Progenitor cell of endocrine pancreas (in vitro differentiated cells): ENCODE results near the gene POLD2. TPM values are rescaled to one million over a fixed set of nuclear protein-coding genes. Genes with fewer than 3 reads are reported as not detected.

ENCODE experiments used
- DNase-seq: peaks from one replicate; pipeline ENCODE4 v3.0.0; 2021; ENCODE audit warnings: low spot score; ENCODE audit not compliant: unreplicated experiment
- H3K27ac Mint-ChIP-seq: 2 replicates; pipeline ENCODE4 v1.8.0; 2021; ENCODE audit warnings: mild to moderate bottlenecking, moderate library complexity, mixed read lengths
- H3K27me3 Mint-ChIP-seq: 2 replicates; pipeline ENCODE4 v1.8.0; 2021; ENCODE audit warnings: mixed read lengths
- H3K36me3 Mint-ChIP-seq: 2 replicates; pipeline ENCODE4 v1.8.0; 2022; ENCODE audit warnings: mixed read lengths; ENCODE audit not compliant: insufficient read depth
- H3K4me1 Mint-ChIP-seq: 2 replicates; pipeline ENCODE4 v1.8.0; 2021; ENCODE audit warnings: low read depth, mixed read lengths
- H3K4me3 Mint-ChIP-seq: 2 replicates; pipeline ENCODE4 v1.8.0; 2021; ENCODE audit warnings: low read depth, mild to moderate bottlenecking, moderate library complexity, mixed read lengths
- H3K9me3 Mint-ChIP-seq: 2 replicates; pipeline ENCODE4 v1.8.0; 2021; ENCODE audit warnings: low read depth, mixed read lengths
- CTCF ChIP-seq: fragments of 200-600 bp; sonication (generic); IDR thresholded peaks from one replicate; pipeline ENCODE4 v1.5.0; 2021; ENCODE audit warnings: antibody characterized with exemption, mild to moderate bottlenecking; ENCODE audit not compliant: unreplicated experiment
- total RNA-seq: library from RNA; stranded (reverse); gene quantifications from 2 replicates; pipeline ENCODE4 v1.2.1, GENCODE V29; 2021

POLD2 gene
- total RNA-seq, 1 donor from 2014 or later = 104 TPM

DNA sequence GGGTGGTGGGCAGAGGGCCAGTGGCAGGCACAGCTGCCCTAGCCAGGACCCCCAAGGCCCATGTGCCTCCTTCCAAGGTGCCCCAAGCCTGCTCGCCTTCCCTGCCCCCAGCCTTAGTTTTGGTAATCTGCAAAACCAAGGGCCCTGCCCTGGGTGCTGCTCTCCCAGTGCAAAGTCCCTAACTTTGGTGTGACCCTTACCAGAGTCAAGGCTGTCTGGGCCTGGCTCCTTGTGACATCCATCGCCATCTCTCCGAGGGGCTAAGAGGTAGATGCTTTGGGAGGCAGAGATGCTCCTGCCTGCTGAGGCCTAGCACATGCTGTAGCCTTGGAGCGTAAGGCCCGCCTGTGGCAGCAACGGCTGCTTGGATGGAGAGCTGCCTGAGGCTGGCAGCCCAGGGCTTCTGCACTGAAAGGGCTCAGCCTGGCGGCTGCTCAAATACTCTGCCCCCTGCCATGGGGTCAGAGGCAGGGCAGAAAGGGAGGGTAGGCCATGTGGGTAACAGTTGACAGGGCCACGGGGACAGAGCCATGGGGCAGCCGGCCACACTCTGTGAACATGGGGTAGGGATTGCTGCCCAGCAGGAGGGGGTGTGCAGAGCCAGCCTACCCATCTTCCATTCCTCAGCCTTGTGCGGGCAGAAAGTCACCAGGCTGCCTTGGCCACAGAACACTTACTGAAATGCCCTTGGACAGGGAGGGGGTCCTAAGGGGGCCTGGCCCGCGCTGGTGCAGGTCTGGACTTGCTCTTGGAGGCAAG, 35.7 kb upstream of the POLD2 start:
- H3K9me3 Mint-ChIP-seq = no peaks in the 10 kb centered on the region
- no peak for DNase-seq
- H3K36me3 Mint-ChIP-seq = no peaks in the 10 kb centered on the region
- no peaks in the 10 kb centered on the region for H3K27me3 Mint-ChIP-seq
- H3K27ac Mint-ChIP-seq = no peak overlapping the region
- H3K4me1 Mint-ChIP-seq = no peaks in the 10 kb centered on the region
- TF ChIP-seq CTCF = no peak
- H3K4me3 Mint-ChIP-seq = no peak overlapping the region

- no peak for TF ChIP-seq CTCF
- no peak overlapping the region for H3K27ac Mint-ChIP-seq
- H3K4me1 Mint-ChIP-seq = no peaks in the 10 kb centered on the region
- H3K4me3 Mint-ChIP-seq = no peak overlapping the region
- H3K9me3 Mint-ChIP-seq = no peaks in the 10 kb centered on the region
- no peaks in the 10 kb centered on the region for H3K27me3 Mint-ChIP-seq
- H3K36me3 Mint-ChIP-seq = no peaks in the 10 kb centered on the region
- no peak for DNase-seq
These were observed 34.9 kb upstream of the POLD2 start for GRCh38 chr7:44158096-44158872.

DNA sequence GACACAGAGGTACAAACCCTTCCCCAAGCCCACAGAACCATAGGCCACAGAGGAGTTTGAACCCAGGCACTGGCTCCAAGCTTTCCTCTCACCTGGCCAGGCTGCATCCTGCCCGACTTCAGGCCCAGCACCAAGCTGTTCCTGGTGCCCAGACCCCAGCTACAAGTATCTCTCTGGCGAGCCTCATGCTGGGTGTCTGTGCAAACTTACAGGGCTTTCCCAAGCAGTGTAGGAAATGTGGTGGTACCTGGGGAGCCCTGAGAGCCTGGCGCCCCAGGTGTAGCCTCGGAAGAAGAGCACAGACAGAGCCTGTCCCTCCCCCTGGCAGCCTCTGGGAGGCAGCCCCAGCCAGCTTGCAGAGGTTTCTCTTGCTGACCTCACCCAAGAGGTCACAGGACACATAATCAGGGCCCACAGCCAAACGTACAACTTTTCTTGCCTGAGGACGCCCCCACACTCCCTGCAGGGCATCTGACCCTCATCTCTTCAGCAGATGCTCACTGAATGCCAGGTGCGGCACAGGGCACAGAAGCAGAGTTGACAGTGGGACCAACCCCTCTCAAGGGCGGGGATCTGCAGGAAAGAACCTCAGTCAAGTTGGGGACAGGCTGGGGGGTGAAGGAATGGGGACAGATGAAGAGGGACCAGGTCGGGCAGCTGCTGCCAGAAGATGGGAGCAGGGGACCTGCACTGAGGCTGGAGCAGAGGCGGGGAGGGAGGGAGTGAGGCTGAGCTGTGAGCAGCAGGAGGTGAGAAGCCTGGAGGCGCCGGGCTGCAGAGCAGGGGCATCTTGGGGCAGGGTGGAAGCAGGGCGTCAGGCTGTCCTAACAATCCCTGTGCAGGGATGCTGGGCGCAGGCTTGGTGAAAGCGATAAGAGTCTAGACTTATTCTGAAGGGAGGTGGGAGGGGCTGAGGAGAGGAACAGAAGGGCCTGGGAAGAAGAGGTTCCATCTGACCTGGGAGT, 34.0 kb upstream of the POLD2 start:
- TF ChIP-seq CTCF = no peak
- no peaks in the 10 kb centered on the region for H3K4me1 Mint-ChIP-seq
- H3K27me3 Mint-ChIP-seq = no peaks in the 10 kb centered on the region
- no peak overlapping the region for H3K4me3 Mint-ChIP-seq
- no peak for DNase-seq
- H3K27ac Mint-ChIP-seq = no peak overlapping the region
- H3K36me3 Mint-ChIP-seq = no peaks in the 10 kb centered on the region
- H3K9me3 Mint-ChIP-seq = no peaks in the 10 kb centered on the region

DNA sequence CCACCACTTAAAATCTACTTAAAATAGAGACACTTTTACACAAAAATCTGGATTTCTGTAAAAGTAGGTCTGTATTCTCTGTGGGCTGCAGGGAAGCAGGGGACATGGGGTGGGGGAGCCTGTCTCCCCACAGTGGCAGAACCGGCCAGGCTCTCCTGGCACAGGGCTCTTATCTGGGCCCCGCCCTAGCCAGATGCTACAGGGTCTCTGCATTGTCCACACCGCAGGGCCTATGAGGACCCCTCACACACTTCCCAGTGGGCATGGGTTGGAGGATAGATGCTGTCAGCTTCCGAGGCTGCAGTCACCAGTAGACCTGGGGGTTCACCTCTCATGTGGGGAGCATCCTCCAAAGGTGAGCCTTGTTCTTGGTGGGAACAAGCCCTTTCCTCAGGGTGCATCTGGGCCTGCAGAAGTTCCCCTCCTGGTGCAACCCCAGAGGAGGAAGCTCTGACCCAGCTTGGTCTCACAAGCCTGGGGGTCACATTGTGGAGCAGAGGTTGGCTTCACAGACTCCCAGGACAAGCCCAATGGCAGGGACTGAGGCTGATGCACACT, 33.2 kb upstream of the POLD2 start:
- H3K4me3 Mint-ChIP-seq = no peak overlapping the region
- no peak overlapping the region for H3K27ac Mint-ChIP-seq
- H3K9me3 Mint-ChIP-seq = no peaks in the 10 kb centered on the region
- no peak for DNase-seq
- H3K27me3 Mint-ChIP-seq = no peaks in the 10 kb centered on the region
- peaks cover 1% of the 10 kb centered on the region for H3K4me1 Mint-ChIP-seq
- TF ChIP-seq CTCF = no peak
- no peaks in the 10 kb centered on the region for H3K36me3 Mint-ChIP-seq
